Endodermal cell (in vitro differentiated cells): ENCODE results near the gene CEP85L. TPM values are rescaled to one million over a fixed set of nuclear protein-coding genes. Genes with fewer than 3 reads are reported as not detected.

Experiments
- DNase-seq: peaks from one replicate; pipeline ENCODE4 v3.0.0-alpha.2; 2017
- H3K27ac ChIP-seq: 2 replicates; pipeline ENCODE4 v1.5.1; 2013; ENCODE audit warnings: mild to moderate bottlenecking, low read depth, low read length, moderate library complexity
- H3K27me3 ChIP-seq: 2 replicates; pipeline ENCODE4 v1.6.1; 2013; ENCODE audit warnings: mild to moderate bottlenecking, low read length, moderate library complexity; ENCODE audit not compliant: insufficient read depth, control insufficient read depth, poor library complexity, severe bottlenecking
- H3K36me3 ChIP-seq: 2 replicates; pipeline ENCODE4 v1.7.0; 2013; ENCODE audit warnings: mild to moderate bottlenecking, low read length, moderate library complexity; ENCODE audit not compliant: control insufficient read depth, insufficient read depth
- H3K4me1 ChIP-seq: one replicate; pipeline ENCODE4 v1.7.0; 2013; ENCODE audit warnings: low read length; ENCODE audit not compliant: control insufficient read depth, insufficient read depth
- H3K4me3 ChIP-seq: 2 replicates; pipeline ENCODE4 v1.5.1; 2013; ENCODE audit warnings: mild to moderate bottlenecking, low read length, moderate library complexity
- H3K9ac ChIP-seq: 2 replicates; pipeline ENCODE4 v1.6.1; 2013; ENCODE audit warnings: mild to moderate bottlenecking, low read length, moderate library complexity; ENCODE audit not compliant: poor library complexity, severe bottlenecking; ENCODE audit errors: extremely low read depth
- H3K9me3 ChIP-seq: 2 replicates; pipeline ENCODE4 v1.6.1; 2013; ENCODE audit warnings: mild to moderate bottlenecking, low read length, moderate library complexity; ENCODE audit not compliant: control insufficient read depth
- H3K27ac Mint-ChIP-seq: 2 replicates; pipeline ENCODE4 v1.8.0; 2020; ENCODE audit warnings: mixed read lengths
- H3K27me3 Mint-ChIP-seq: 2 replicates; pipeline ENCODE4 v1.8.0; 2021; ENCODE audit warnings: mild to moderate bottlenecking, mixed read lengths; ENCODE audit not compliant: insufficient read depth
- H3K36me3 Mint-ChIP-seq: 2 replicates; pipeline ENCODE4 v1.8.0; 2020; ENCODE audit warnings: low read depth, mixed read lengths
- H3K4me1 Mint-ChIP-seq: 2 replicates; pipeline ENCODE4 v1.8.0; 2020; ENCODE audit warnings: mixed read lengths
- H3K4me3 Mint-ChIP-seq: 2 replicates; pipeline ENCODE4 v1.8.0; 2020; ENCODE audit warnings: mild to moderate bottlenecking, moderate library complexity, mixed read lengths
- H3K9me3 Mint-ChIP-seq: 2 replicates; pipeline ENCODE4 v1.8.0; 2020; ENCODE audit warnings: mild to moderate bottlenecking, mixed read lengths
- WGBS, 2 experiments: methylation state at CpG; one replicate each; pipeline versions ENCODE4 v1.1.5 to v1.1.7; 2013; ENCODE audit warnings: missing lambda C conversion rate in 2 of 2, mixed read lengths in 1 of 2; ENCODE audit not compliant: insufficient coverage in 1 of 2, insufficient read length in 1 of 2; 5-methylcytosine and 5-hydroxymethylcytosine counted together
- total RNA-seq, 2 donors: library from RNA; stranded (reverse); fragmentation: NEBNext Ultra II Directional in 1 of 2; extraction: Animal tissue kit (Norgen Biotek cat#: 25700) in 1 of 2; gene quantifications; 2 replicates in 1 of 2; 3 replicates in 1 of 2; pipeline ENCODE4 v1.2.1, GENCODE V29; 2021
- TF ChIP-seq, protein P1 (sequence below): fragments of 200-600 bp; sonication (generic); conservative IDR thresholded peaks from 2 replicates; pipeline ENCODE4 v1.5.0; 2021; ENCODE audit warnings: antibody characterized with exemption, mild to moderate bottlenecking

Gene CEP85L
- total RNA-seq, 2 donors from 2014 or later: 6.7 to 10.2 TPM

GRCh38 chr6:118589649-118590365 is 61.6 kb downstream of the CEP85L start:
- Mint-ChIP-seq H3K36me3 (no peaks in the 10 kb centered on the region), H3K4me1 (peaks cover 2% of the 10 kb centered on the region), H3K9me3 (no peaks in the 10 kb centered on the region), H3K27ac (no peak overlapping the region), H3K4me3 (no peak overlapping the region), H3K27me3 (no peaks in the 10 kb centered on the region)
- no peaks in the 10 kb centered on the region for H3K9me3 ChIP-seq
- H3K27me3 ChIP-seq: no peaks in the 10 kb centered on the region
- no peak overlapping the region for H3K4me3 ChIP-seq
- H3K27ac ChIP-seq: no peak overlapping the region
- no peak for DNase-seq
- H3K4me1 ChIP-seq: no peaks in the 10 kb centered on the region
- no peaks in the 10 kb centered on the region for H3K36me3 ChIP-seq
- TF ChIP-seq, protein P1, sequence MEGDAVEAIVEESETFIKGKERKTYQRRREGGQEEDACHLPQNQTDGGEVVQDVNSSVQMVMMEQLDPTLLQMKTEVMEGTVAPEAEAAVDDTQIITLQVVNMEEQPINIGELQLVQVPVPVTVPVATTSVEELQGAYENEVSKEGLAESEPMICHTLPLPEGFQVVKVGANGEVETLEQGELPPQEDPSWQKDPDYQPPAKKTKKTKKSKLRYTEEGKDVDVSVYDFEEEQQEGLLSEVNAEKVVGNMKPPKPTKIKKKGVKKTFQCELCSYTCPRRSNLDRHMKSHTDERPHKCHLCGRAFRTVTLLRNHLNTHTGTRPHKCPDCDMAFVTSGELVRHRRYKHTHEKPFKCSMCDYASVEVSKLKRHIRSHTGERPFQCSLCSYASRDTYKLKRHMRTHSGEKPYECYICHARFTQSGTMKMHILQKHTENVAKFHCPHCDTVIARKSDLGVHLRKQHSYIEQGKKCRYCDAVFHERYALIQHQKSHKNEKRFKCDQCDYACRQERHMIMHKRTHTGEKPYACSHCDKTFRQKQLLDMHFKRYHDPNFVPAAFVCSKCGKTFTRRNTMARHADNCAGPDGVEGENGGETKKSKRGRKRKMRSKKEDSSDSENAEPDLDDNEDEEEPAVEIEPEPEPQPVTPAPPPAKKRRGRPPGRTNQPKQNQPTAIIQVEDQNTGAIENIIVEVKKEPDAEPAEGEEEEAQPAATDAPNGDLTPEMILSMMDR: no peak
- WGBS, 2 experiments: 75 to 93% methylated on average over 5 to 6 of the region's 6 CpGs
- H3K9ac ChIP-seq: no peak overlapping the region

- no peaks in the 10 kb centered on the region for H3K27me3 Mint-ChIP-seq
- DNase-seq: no peak
- H3K27me3 ChIP-seq: no peaks in the 10 kb centered on the region
- no peak overlapping the region for H3K9ac ChIP-seq
- H3K36me3 Mint-ChIP-seq: no peaks in the 10 kb centered on the region
- no peak overlapping the region for H3K4me3 Mint-ChIP-seq
- H3K4me1 ChIP-seq: no peaks in the 10 kb centered on the region
- H3K4me3 ChIP-seq: no peak overlapping the region
- H3K9me3 Mint-ChIP-seq: no peaks in the 10 kb centered on the region
- 95 to 100% methylated on average over 4 of the region's 4 CpGs for WGBS, 2 experiments
- TF ChIP-seq, protein P1: no peak
- no peak overlapping the region for H3K27ac ChIP-seq
- no peaks in the 10 kb centered on the region for H3K9me3 ChIP-seq
- no peaks in the 10 kb centered on the region for H3K36me3 ChIP-seq
- H3K4me1 Mint-ChIP-seq: peaks cover 2% of the 10 kb centered on the region
- no peak overlapping the region for H3K27ac Mint-ChIP-seq
These were observed 62.2 kb downstream of the CEP85L start for GRCh38 chr6:118589186-118589585.

- 89 to 100% methylated on average over 1 to 5 of the region's 5 CpGs for WGBS, 2 experiments
- TF ChIP-seq, protein P1: no peak
- no peak for DNase-seq
- Mint-ChIP-seq H3K9me3 (no peaks in the 10 kb centered on the region), H3K4me1 (peaks cover 2% of the 10 kb centered on the region), H3K4me3 (no peak overlapping the region), H3K27me3 (no peaks in the 10 kb centered on the region), H3K36me3 (no peaks in the 10 kb centered on the region), H3K27ac (no peak overlapping the region)
- H3K27me3 ChIP-seq: no peaks in the 10 kb centered on the region
- H3K4me1 ChIP-seq: no peaks in the 10 kb centered on the region
- H3K27ac ChIP-seq: no peak overlapping the region
- no peak overlapping the region for H3K4me3 ChIP-seq
- no peak overlapping the region for H3K9ac ChIP-seq
- no peaks in the 10 kb centered on the region for H3K36me3 ChIP-seq
- H3K9me3 ChIP-seq: no peaks in the 10 kb centered on the region
These were observed 62.8 kb downstream of the CEP85L start for GRCh38 chr6:118588626-118589025.
